ENCODE data around the gene TNFRSF1B. TPM values are rescaled to one million over a fixed set of nuclear protein-coding genes. Genes with fewer than 3 reads are reported as not detected.

Gene TNFRSF1B
- total RNA-seq, 4 donors from 2014 or later, result 27.4 to 62.1 (median 43.5) TPM

- Histone ChIP-seq H3K27ac (peak overlapping the region in 3 of 4 donors; percentile 72 to 83 (median 82)), H3K4me1 (peaks cover 0 to 48% (median 22%) of the 10 kb centered on the region in 4 donors), H3K27me3 (no peaks in the 10 kb centered on the region), H3K4me3 (no peak overlapping the region), H3K36me3 (no peaks in the 10 kb centered on the region), H3K9me3 (no peaks in the 10 kb centered on the region)
- 87 to 92% methylated on average over 11 of the region's 11 CpGs for WGBS, 2 donors
- no peak for TF ChIP-seq CTCF (IDR thresholded peaks at IDR 0.05)
- no peak for DNase-seq (ENCODE audit: low spot score in 2 of 2)
These were observed 4.2 kb upstream of the TNFRSF1B start for GRCh38 chr1:12162459-12163137.

GRCh38 chr1:12163210-12163609 is 3.6 kb upstream of the TNFRSF1B start:
- DNase-seq (ENCODE audit: low spot score in 2 of 2), result no peak
- Histone ChIP-seq H3K4me1 (peaks cover 0 to 52% (median 22%) of the 10 kb centered on the region in 4 donors), H3K27me3 (no peaks in the 10 kb centered on the region), H3K36me3 (no peaks in the 10 kb centered on the region), H3K9me3 (no peaks in the 10 kb centered on the region), H3K27ac (no peak overlapping the region), H3K4me3 (no peak overlapping the region)
- WGBS, 2 donors, result 87 to 93% methylated on average over 9 of the region's 9 CpGs
- TF ChIP-seq POLR2A (IDR thresholded peaks at IDR 0.05) (no peak), EP300 (IDR thresholded peaks at IDR 0.05) (no peak), CTCF (IDR thresholded peaks at IDR 0.05) (no peak)

- 79% methylated on average over 5 of the region's 5 CpGs for WGBS, 2 donors
These were observed 2.6 kb upstream of the TNFRSF1B start for GRCh38 chr1:12164210-12164609.

GRCh38 chr1:12165342-12165741 is 1.4 kb upstream of the TNFRSF1B start:
- Histone ChIP-seq H3K27ac (peak overlapping the region in 2 of 4 donors; percentile 2 to 4), H3K4me1 (peaks cover 0 to 67% (median 30%) of the 10 kb centered on the region in 4 donors), H3K9me3 (no peaks in the 10 kb centered on the region), H3K27me3 (no peaks in the 10 kb centered on the region), H3K4me3 (no peak overlapping the region), H3K36me3 (no peaks in the 10 kb centered on the region)
- no peak for TF ChIP-seq POLR2A (IDR thresholded peaks at IDR 0.05)
- TF ChIP-seq CTCF (IDR thresholded peaks at IDR 0.05), result no peak
- no peak for TF ChIP-seq EP300 (IDR thresholded peaks at IDR 0.05)
- WGBS, 2 donors, result 96 to 98% methylated on average over 4 of the region's 4 CpGs
- DNase-seq (ENCODE audit: low spot score in 2 of 2), result no peak

More at GRCh38 chr1:12164210-12164609, 2.6 kb upstream of the TNFRSF1B start:
- Histone ChIP-seq H3K27me3 (no peaks in the 10 kb centered on the region), H3K27ac (no peak overlapping the region), H3K4me1 (peaks cover 0 to 57% (median 24%) of the 10 kb centered on the region in 4 donors), H3K9me3 (no peaks in the 10 kb centered on the region), H3K4me3 (no peak overlapping the region), H3K36me3 (no peaks in the 10 kb centered on the region)
- no peak for DNase-seq (ENCODE audit: low spot score in 2 of 2)
- TF ChIP-seq POLR2A (IDR thresholded peaks at IDR 0.05) (no peak), EP300 (IDR thresholded peaks at IDR 0.05) (no peak), CTCF (IDR thresholded peaks at IDR 0.05) (no peak)

DNA sequence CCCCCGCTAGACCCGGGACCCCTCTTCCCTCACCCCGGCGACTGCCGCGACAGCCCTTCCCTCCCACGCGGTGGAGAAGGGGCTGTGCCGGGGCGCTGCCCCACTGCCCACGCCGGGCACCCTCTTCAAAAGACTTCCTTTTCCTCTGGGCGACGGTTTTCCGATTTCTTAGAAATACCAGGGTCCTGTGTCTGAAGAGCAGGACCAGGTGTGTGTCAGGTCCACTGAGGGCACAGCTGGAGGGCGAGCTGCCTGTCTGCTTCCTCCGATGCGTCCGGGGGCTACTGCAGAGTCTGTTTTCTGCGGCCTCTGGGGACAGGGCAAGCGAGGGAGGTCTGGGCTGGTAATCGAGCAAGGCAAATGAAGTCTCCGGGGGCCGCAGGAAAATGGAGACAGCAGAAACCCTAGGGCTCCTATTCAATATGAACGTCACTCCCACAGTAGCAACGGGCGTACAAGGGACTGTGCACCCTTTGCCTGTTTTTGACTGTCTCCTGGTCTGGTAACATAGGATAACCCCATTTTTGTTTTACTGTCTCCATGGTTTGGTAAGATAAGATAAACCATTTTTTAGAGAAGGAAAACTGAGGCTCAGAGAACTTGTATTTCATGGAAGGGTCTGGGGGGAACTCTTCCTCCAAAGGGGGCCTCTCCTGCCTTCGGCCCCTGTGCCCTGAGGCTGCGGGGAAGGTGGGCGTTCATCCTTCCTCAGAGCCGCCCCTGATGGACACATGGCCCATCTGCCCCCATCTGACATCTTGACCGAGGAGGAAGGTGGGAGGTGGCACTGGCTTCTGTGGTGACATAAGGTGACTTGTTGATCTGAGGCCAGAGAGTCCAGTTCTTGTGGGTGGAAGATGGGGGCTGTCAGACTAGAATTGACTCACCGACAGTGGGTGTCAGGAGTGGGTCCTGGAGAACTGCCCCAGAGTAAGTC is 970 bp downstream of the TNFRSF1B start:
- WGBS, 2 donors, result 19 to 29% methylated on average over 24 of the region's 33 CpGs
- no peaks in the 10 kb centered on the region for H3K9me3 ChIP-seq
- H3K4me1 ChIP-seq, result peaks cover 0 to 66% (median 22%) of the 10 kb centered on the region in 4 donors
- no peaks in the 10 kb centered on the region for H3K36me3 ChIP-seq
- peak overlapping the region; percentile 89 to 96 (median 92) for H3K27ac ChIP-seq
- peak overlapping the region; percentile 66 to 97 (median 82) for H3K4me3 ChIP-seq
- no peak for DNase-seq (ENCODE audit: low spot score in 2 of 2)
- TF ChIP-seq POLR2A (IDR thresholded peaks at IDR 0.05) (no peak), CTCF (IDR thresholded peaks at IDR 0.05) (no peak), EP300 (IDR thresholded peaks at IDR 0.05) (no peak)
- no peaks in the 10 kb centered on the region for H3K27me3 ChIP-seq

All from tibial nerve (tissue), 4 donors.